Ovary (tissue), 10 donors: Measurements from ENCODE around the gene MIPEP. TPM values are rescaled to one million over a fixed set of nuclear protein-coding genes. Genes with fewer than 3 reads are reported as not detected.

Source experiments
- DNase-seq, 5 donors: peaks; one replicate each; pipeline ENCODE4 v3.0.0-alpha.2; 2019 to 2020
- H3K27ac ChIP-seq, 2 donors: fragments of 200-600 bp; one replicate each; pipeline versions ENCODE4 v1.5.1 to v1.8.0; 2019 to 2022
- H3K27me3 ChIP-seq: fragments of 200-600 bp; one replicate; pipeline ENCODE4 v1.8.0; 2022
- H3K36me3 ChIP-seq: fragments of 200-600 bp; sonication (generic); one replicate; pipeline ENCODE4 v1.5.1; 2019
- H3K4me1 ChIP-seq: one replicate; pipeline ENCODE4 v1.8.1; 2013; ENCODE audit warnings: mild to moderate bottlenecking, moderate library complexity; ENCODE audit not compliant: insufficient read depth
- H3K4me3 ChIP-seq: fragments of 200-600 bp; sonication (generic); one replicate; pipeline ENCODE4 v1.5.1; 2017
- H3K9me3 ChIP-seq, 2 donors: fragments of 200-600 bp in 1 of 2; sonication (generic) in 1 of 2; one replicate each; pipeline versions ENCODE4 v1.5.1 to v1.8.1; 2013 to 2019; ENCODE audit warnings: mild to moderate bottlenecking in 1 of 2, moderate library complexity in 1 of 2
- EP300 ChIP-seq: sonication (generic); formaldehyde crosslinking; IDR thresholded peaks from one replicate; pipeline ENCODE4 v1.6.1; 2017; ENCODE audit warnings: antibody characterized with exemption
- POLR2A ChIP-seq: fragments of 450-650 bp; IDR thresholded peaks from one replicate; pipeline ENCODE4 v1.6.1; 2017; ENCODE audit warnings: antibody characterized with exemption, mild to moderate bottlenecking, moderate library complexity
- WGBS, 3 donors: extraction: QIAGEN DNeasy Blood & Tissue Kit in 1 of 3; methylation state at CpG; one replicate each; pipeline versions ENCODE4 v1.1.5 to v1.1.7; 2013 to 2017; 5-methylcytosine and 5-hydroxymethylcytosine counted together
- intact Hi-C, 4 donors: fragments of 100-400 bp; cut with DNase I; formaldehyde crosslinking; loops; one replicate each; pipeline versions ENCODE4 v1.11.0 to v1.15.1; 2022 to 2023
- long read RNA-seq, 3 donors: library from polyadenylated mRNA in 2 of 3; unstranded in 2 of 3; transcript quantifications; one replicate each; pipeline ENCODE4 v2.0.0 and lab custom pipeline, GENCODE V29; 2021 to 2026
- polyA plus RNA-seq, 2 donors: library from polyadenylated mRNA; stranded (reverse); fragments of 200-250 nt in 1 of 2; fragments of 350-450 nt in 1 of 2; fragmentation: Illumina TruSeq in 1 of 2; extraction: RNeasy Lipid Tissue Mini Kit (QIAGEN cat#74804) in 1 of 2; gene quantifications; one replicate each; pipeline ENCODE4 v1.2.3, GENCODE V29; 2013 to 2014
- total RNA-seq, 7 donors: library from RNA; depleted of rRNA in 2 of 7; stranded (reverse); fragments of >200 nt in 2 of 7; fragmentation: NEBNext Ultra II Directional in 3 of 7; extraction: Animal tissue kit (Norgen Biotek cat#: 25700) in 3 of 7; gene quantifications; one replicate each; pipeline versions ENCODE4 v1.1.0 to v1.2.4, GENCODE V29; 2016 to 2023
- TF ChIP-seq, protein P1 (sequence below), 3 donors: fragments of 450-650 bp in 2 of 3; fragments of 200-600 bp in 1 of 3; IDR thresholded peaks; one replicate each; pipeline versions ENCODE4 v1.5.1 to v1.8.0; 2016 to 2022; ENCODE audit warnings: antibody characterized with exemption in 3 of 3, mild to moderate bottlenecking in 1 of 3
- donor health status: DM: no; HTN: no; CAD: no; lungs with moderate emphysema.
- donor health status: DM: no; HTN: no; CAD: no.
- donor health status: Bipolar disorder and iron deficiency.
- donor health status: DM: yes; HTN: yes; CAD: no.
- donor health status: DM: no; HTN: no; CAD: no.
- donor health status: DM: yes; HTN: yes; CAD: no.

MIPEP gene
- total RNA-seq: 10 to 100 TPM in 6 of 7 donors, 1 to 10 TPM in 1; 8.8 to 18.8 (median 12.9) TPM
- 10 to 100 TPM in 1 of 2 donors, 1 to 10 TPM in 1; 7.1 to 16.3 TPM for polyA plus RNA-seq
- long read RNA-seq, donor 1, transcript MIPEP-201 (19 exons, 2,400 nt): major isoform, 34 of 42 reads
- long read RNA-seq, donor 1, partial matches to known transcripts: 1 of 42 reads
- long read RNA-seq, donor 1, other reads (novel, unspliced or antisense): 7 of 42 reads
- long read RNA-seq, donor 2, transcript MIPEP-201 (19 exons, 2,400 nt): major isoform, 8 of 36 reads
- long read RNA-seq, donor 2, partial matches to known transcripts: 26 of 36 reads
- long read RNA-seq, donor 2, other reads (novel, unspliced or antisense): 0 of 36 reads
- long read RNA-seq, donor 3, transcript MIPEP-201 (19 exons, 2,400 nt): major isoform, 19 of 25 reads
- long read RNA-seq, donor 3, partial matches to known transcripts: 2 of 25 reads
- long read RNA-seq, donor 3, other reads (novel, unspliced or antisense): 3 of 25 reads

GRCh38 chr13:23888658-23889614 lies at the start of gene MIPEP:
MIPEP (minus strand) TSS chr13:23889400; CDS start chr13:23889320, 80 bp downstream.
- Histone ChIP-seq H3K4me3 (peak within 1 kb of the TSS; percentile 99), H3K36me3 (no peaks in the 10 kb centered on the region), H3K27me3 (no peaks in the 10 kb centered on the region), H3K9me3 (no peaks in the 10 kb centered on the region), H3K27ac (peak within 1 kb of the TSS; percentile 25 to 55), H3K4me1 (no peaks in the 10 kb centered on the region)
- DNase-seq: peak; percentile 89 to 95 (median 91)
- intact Hi-C loops: no loop called here
- WGBS, 3 donors: 0 to 1% (median 0%) methylated on average over 65 to 75 of the region's 75 CpGs
- TF ChIP-seq, protein P1, sequence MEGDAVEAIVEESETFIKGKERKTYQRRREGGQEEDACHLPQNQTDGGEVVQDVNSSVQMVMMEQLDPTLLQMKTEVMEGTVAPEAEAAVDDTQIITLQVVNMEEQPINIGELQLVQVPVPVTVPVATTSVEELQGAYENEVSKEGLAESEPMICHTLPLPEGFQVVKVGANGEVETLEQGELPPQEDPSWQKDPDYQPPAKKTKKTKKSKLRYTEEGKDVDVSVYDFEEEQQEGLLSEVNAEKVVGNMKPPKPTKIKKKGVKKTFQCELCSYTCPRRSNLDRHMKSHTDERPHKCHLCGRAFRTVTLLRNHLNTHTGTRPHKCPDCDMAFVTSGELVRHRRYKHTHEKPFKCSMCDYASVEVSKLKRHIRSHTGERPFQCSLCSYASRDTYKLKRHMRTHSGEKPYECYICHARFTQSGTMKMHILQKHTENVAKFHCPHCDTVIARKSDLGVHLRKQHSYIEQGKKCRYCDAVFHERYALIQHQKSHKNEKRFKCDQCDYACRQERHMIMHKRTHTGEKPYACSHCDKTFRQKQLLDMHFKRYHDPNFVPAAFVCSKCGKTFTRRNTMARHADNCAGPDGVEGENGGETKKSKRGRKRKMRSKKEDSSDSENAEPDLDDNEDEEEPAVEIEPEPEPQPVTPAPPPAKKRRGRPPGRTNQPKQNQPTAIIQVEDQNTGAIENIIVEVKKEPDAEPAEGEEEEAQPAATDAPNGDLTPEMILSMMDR (IDR thresholded peaks at IDR 0.05): peak; percentile 72 to 84 (median 82)
- TF ChIP-seq EP300 (no peak), POLR2A (peak; percentile 64)

- no peak overlapping the region for H3K27ac ChIP-seq
- H3K9me3 ChIP-seq: no peaks in the 10 kb centered on the region
- no peaks in the 10 kb centered on the region for H3K27me3 ChIP-seq
- H3K4me1 ChIP-seq: no peaks in the 10 kb centered on the region
- no peak for DNase-seq
- WGBS, 3 donors: 77 to 87% (median 84%) methylated on average over 2 of the region's 2 CpGs
- TF ChIP-seq EP300 (no peak), POLR2A (no peak)
- TF ChIP-seq, protein P1 (IDR thresholded peaks at IDR 0.05): no peak
- no peak overlapping the region for H3K4me3 ChIP-seq
- H3K36me3 ChIP-seq: no peaks in the 10 kb centered on the region
- intact Hi-C loops: loop anchor here in 1 of 4 donors (5.0 kb wide), 1 partner anchor 698 kb away; no protein-coding TSS in a partner anchor
Observed at GRCh38 chr13:23934520-23934919, 45.3 kb upstream of the MIPEP start.

DNA sequence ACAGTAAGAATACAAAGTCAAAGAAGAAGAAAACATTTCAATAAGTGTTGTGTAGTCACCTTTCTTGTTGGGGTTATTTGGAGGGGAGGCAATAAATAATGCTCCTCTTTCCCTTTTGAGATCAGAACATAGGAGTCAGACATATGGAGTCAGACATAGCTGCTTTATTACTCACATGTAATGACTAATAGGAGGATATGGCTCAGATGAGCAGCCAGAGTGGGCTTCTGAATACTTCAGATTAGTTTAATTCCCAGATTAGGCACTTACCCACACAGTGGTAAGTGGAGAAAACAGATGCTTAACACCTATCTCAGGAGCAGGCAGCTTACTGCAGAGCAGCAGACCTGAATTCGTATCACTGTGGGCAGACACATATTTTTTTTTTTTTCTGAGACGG lies 39.8 kb upstream of the MIPEP start:
- 82 to 91% (median 91%) methylated on average over 2 of the region's 2 CpGs for WGBS, 3 donors
- TF ChIP-seq, protein P1 (IDR thresholded peaks at IDR 0.05): no peak
- TF ChIP-seq POLR2A (no peak), EP300 (no peak)
- no peak overlapping the region for H3K4me3 ChIP-seq
- DNase-seq: no peak
- no peaks in the 10 kb centered on the region for H3K4me1 ChIP-seq
- H3K27me3 ChIP-seq: no peaks in the 10 kb centered on the region
- no peak overlapping the region for H3K27ac ChIP-seq
- H3K9me3 ChIP-seq: no peaks in the 10 kb centered on the region
- intact Hi-C loops: loop anchor here in 2 of 4 donors (10.0 kb wide), 1 partner anchor 296 kb away; no protein-coding TSS in a partner anchor
- H3K36me3 ChIP-seq: no peaks in the 10 kb centered on the region

- intact Hi-C loops: loop anchor here in 3 of 4 donors (5.0 to 10.0 kb wide), 2 partner anchors 294 to 302 kb away; no protein-coding TSS in a partner anchor
- WGBS, 3 donors: 52 to 66% (median 53%) methylated on average over 1 of the region's 1 CpG
- no peaks in the 10 kb centered on the region for H3K9me3 ChIP-seq
- H3K27ac ChIP-seq: no peak overlapping the region
- DNase-seq: no peak
- H3K4me1 ChIP-seq: no peaks in the 10 kb centered on the region
- no peaks in the 10 kb centered on the region for H3K27me3 ChIP-seq
- no peaks in the 10 kb centered on the region for H3K36me3 ChIP-seq
- TF ChIP-seq, protein P1 (IDR thresholded peaks at IDR 0.05): no peak
- TF ChIP-seq EP300 (no peak), POLR2A (no peak)
- no peak overlapping the region for H3K4me3 ChIP-seq
Observed at GRCh38 chr13:23923031-23923430, 33.8 kb upstream of the MIPEP start.
